HS-5 (cell line): Measurements from ENCODE around the gene DCDC2.
"Not testable (repeated sequence)": the region's sequence is repeated elsewhere in the genome, so short reads cannot be mapped to it uniquely, and the experiment has no call there.

Experiments used
- DNase-seq: peaks from one replicate; pipeline ENCODE4 v3.0.0-alpha.2; 2012; ENCODE audit warnings: low read depth

Gene DCDC2

DNA sequence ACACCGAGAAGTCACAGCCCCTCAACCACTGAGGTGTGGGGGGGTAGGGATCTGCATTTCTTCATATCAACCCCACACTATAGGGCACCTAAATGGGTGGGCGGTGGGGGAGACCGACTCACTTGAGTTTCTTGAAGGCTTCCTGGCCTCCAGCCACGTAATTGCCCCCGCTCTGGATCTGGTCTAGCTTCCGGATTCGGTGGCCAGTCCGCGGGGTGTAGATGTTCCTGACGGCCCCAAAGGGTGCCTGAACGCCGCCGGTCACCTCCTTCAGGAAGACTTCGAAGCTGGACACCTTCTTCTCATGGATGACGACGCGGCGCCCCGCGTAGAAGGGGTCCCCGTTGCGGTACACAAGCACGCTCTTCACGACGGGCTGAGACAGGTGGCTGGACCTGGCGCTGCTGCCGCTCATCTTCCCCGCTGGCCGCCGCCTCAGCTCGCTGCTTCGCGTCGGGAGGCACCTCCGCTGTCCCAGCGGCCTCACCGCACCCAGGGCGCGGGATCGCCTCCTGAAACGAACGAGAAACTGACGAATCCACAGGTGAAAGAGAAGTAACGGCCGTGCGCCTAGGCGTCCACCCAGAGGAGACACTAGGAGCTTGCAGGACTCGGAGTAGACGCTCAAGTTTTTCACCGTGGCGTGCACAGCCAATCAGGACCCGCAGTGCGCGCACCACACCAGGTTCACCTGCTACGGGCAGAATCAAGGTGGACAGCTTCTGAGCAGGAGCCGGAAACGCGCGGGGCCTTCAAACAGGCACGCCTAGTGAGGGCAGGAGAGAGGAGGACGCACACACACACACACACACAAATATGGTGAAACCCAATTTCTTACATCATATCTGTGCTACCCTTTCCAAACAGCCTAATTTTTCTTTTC is at the start of gene DCDC2:
DCDC2 (minus strand) TSS at position 724 of the 883 bp plus-strand sequence; CDS start at position 415, 309 bp downstream.
- DNase-seq: no peak

DNA sequence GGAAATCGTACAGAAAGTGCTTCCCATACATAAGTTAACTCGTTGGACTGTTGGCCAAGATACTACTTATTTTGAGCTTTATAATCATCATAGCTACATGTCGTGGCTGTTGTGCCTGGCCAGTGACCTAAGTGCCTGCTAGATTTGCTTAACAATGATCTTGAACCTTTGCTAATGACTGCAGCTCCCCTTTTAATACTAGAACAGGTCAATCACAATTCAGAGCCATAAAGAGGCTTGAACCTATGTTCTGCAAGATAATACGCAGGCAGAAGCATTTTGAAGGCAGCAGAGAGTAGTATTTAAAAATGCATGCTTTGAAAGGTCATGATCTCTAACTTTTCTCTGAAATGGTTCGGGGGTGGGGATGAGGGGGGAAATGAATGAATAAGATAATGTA is 47.4 kb upstream of the DCDC2 start:
- DNase-seq: no peak

DNA sequence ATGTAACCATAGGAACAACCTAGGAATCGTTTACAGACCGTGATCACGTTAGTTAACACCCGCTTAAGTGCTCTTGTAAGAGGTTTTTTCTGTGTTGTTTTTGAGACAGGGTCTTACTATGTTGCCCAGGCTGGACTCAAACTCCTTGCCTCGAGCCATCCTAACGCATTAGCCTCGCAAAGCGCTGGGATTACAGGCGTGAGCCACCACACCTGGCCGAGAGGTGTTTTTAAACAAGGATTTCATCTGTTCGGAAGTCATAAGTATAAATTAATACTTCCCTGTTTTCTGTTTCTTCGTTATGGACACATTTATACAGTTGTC is 45.6 kb upstream of the DCDC2 start:
- no peak for DNase-seq

DNA sequence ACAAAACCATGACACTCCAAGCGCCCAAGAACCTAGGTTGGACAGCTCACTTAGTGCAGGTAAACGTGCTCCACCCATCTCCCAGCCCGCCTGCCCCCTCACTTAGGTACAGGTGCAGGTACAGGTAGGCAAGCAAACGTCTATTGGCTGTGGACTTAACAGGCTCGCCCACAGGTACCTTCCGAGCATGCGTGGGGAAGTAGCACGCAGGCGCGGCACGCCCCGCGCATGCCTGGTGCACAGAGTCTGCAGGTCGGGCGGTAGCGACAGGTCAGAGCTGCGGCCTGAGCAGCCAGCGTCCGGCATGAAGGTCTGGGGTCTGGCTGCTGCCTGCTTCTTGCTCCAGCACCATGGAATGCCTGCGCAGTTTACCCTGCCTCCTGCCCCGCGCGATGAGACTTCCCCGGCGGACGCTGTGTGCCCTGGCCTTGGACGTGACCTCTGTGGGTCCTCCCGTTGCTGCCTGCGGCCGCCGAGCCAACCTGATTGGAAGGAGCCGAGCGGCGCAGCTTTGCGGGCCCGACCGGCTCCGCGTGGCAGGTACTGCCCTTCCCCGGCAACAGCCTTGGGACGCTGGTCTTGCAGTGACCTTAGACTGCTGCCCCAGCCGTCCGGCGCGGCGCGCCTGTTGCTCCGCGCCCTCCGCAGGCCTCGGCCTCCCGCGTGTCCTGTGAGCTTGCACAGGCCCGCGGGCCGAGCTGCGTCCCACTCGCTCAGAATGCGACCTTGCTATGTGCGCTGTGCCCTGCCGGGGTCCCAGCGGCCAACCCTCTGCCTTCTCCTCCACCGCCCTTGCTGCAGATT is 45.0 kb upstream of the DCDC2 start, which contains the start of gene MRS2:
MRS2 (plus strand) TSS at position 240 of the 804 bp plus-strand sequence; CDS start at position 351, 111 bp downstream.
- DNase-seq: peak; percentile 19

DNA sequence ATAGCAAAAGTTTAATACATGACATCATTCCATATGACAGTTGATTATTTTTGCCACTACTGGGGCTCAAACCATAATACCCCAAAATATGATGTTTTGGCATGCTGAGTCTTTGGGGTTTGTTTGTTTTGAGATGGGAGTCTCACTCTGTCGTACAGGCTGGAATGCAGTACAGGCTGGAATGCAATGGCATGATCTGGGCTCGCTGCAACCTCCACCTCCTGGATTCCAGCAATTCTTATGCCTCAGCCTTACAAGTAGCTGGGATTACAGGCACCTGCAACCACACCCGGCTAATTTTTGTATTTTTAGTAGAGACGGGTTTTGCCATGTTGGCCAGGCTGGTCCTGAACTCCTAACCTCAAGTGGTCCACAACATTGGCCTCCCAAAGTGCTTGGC is 43.6 kb upstream of the DCDC2 start:
- no peak for DNase-seq

DNA sequence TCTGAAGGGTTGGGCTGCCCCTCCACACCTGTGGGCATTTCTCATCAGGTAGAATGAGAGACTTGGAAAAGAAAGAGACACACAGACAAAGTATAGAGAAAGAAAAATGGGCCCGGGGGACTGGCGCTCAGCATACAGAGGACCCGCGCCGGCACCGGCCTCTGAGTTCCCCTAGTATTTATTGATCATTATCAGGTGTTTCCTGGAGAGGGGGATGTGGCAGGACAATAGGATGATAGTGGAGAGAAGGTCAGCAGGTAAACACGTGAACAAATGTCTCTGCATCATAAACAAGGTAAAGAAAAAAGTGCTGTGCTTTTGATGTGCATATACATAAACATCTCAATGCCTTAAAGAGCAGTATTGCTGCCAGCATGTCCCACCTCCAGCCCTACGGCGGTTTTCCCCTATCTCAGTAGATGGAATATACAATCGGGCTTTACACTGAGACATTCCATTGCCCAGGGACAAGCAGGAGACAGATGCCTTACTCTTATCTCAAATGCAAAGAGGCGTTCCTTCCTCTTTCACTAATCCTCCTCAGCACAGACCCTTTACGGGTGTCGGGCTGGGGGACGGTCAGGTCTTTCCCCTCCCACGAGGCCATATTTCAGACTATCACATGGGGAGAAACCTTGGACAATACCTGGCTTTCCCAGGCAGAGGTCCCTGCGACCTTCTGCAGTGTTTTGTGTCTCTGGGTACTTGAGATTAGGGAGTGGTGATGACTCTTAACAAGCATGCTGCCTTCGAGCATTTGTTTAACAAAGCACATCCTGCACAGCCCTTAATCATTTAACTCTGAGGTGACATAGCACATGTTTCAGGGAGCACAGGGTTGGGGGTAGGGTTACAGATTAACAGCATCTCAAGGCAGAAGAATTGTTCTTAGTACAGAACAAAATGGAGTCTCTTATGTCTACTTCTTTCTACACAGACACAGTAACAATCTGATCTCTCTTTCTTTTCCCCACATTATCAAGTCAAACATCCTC is 42.5 kb upstream of the DCDC2 start:
- DNase-seq: not testable (repeated sequence)

DNA sequence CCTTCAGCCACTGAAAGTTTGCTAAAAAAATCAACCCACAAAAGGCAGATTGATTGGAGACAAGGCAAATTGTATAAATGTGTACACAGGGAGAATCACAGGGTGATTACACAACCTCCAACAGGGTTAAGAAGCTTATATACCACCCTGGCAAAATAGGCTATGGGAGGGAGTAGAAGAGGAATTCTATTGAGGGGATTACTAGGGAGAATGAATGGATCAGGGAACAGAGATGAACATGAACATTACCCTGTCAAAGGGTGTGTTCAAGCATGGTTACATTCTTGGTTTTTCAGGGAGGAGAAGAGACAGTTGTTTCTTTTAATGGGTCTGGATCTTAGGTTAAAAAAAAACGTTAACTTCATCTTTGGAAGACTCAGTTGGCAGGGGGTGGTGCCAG is 39.8 kb upstream of the DCDC2 start:
- DNase-seq: no peak

DNA sequence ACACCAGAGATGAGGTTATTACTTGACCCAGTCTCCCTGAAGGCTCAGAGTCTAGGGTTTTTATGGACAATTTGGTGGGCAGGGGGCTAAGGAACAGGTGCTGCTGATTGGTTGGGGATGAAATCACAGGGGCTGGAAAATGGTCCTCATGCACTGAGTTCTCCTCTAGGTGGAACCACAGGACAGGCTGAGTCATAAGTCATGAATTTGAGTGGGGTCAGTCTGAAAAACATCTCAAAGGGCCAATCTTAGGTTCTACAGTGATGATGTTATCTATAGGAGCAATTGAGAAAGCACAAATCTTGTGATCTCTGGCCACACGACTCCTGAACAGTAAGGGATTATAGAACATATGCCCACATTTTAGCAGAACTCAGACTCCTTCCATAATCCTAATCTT is 39.0 kb upstream of the DCDC2 start:
- no peak for DNase-seq

DNA sequence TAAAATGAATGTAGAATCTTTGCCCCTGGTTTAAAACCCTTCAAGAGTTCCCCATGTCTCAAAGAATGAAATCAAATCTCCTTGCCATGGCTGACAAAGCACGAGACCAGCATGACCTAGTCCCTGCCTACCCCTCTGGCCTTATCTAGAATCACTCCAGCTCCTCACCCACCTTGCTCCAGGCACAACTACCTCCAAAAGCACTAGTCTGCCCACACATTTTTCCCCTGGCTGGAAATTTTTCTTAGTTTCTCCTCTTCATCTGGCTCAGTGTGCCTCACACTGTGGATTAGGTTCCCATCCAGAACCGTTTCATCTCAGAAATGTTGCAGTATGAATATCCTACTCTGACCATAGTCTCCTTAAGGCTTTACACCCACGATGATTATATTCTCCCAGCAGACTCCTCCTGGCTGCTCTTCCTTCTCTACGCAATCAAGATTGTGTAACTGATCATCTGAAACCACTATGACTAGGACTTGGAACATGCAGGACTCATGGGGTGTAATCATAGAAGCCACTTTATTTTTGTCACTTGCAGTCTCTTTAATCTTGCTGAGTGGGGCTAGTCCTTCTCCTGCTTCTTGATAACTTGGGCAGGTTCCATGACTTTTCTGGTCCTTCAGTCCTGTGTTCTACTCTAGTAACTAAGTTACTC is 37.0 kb upstream of the DCDC2 start:
- peak; percentile 78 for DNase-seq

DNA sequence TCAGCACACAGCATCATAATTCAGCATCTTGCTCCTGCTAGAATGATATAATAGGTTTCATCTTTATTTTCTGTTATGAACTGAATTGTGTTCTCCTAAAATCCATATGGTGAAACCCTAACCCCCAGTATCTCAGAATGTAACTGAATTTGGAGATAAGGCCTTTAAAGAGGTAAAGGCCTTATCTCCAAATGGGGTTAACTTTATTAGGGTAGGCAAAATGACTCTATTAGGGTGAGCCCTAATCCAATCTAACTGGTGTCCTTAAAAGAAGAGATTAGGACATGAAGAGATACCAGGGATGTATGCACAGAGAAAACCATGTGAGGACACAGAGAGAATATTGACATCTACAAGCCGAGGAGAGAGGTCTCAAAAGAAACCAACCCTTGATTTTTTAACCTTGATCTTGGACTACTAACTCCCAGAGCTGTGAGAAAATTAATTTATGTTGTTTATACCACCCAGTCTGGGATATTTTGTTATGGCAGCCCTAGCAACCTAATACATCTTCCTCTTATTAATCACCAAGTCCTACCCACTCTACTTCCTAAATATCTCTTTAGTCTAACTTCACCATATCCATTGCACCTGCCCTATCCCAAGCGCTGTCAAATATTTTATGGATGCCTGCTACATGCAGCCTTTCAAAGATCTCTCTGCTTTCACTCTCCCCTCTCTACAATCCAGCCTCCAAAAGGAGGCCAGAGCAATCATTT is 36.4 kb upstream of the DCDC2 start:
- no peak for DNase-seq

DNA sequence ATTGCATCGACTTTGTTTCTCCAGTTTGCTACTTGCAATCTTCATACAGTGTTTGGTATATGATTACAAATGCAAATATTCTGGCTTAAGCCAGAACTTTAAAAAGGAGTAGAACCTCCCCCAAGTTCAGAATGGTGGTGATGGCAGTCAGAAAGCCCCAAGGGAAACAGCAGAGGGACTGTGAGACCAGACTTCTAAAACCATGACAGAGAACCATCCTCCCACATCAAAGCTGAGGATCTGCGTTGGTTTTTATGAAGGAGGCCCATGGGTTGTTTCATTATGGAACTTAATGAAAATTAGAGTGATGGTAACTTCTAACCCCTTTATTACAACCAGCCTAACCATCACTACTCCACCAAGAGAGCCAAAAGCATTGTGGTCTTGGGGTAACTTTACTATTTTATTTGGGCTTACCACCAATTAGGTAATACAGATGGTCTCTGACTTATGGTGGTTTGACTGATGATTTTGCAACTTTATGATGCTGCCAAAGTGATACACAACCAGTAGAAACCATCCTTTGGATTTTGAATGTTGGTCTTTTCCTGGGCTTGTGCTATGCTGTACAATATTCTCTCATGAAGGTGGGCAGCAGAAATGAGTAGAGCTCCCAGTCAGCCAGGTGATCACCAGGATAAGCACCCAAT is 34.0 kb upstream of the DCDC2 start:
- DNase-seq: no peak

DNA sequence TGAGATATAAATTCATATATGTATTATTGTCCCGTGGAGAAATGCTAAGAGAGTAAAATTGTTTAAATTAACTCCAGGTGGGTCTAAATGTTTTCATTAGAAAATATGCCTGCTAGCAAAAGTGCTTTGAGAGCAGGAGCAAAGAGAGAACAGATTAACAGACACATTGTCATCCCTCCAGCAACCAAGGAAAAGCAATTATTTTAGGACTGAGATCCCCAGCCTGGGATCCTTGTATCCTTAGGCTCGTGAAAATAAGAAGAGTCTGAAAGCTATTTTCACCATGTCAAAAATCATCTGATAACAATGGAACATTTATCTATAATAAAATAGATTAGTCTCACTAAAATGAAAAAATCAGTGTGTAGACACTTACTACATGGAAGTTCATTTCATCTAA is 33.3 kb upstream of the DCDC2 start:
- no peak for DNase-seq

DNA sequence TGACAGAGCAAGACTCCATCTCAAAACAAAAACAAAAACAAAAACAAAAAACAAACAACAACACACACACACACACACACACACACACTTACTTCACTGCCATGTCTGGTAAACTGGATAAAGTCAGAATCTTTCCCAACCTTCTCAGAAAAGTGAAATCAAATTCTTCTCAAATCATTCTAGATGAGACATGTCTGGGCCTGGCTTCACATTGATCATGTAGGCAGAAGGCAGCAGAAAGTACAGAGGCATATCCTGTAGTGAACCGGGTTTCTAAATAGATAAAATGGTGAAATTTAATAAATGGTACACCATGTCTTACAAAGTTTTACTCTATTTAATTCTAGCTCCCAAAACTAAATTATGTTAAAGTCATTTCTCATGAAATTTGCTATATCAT is 30.0 kb upstream of the DCDC2 start:
- no peak for DNase-seq

DNA sequence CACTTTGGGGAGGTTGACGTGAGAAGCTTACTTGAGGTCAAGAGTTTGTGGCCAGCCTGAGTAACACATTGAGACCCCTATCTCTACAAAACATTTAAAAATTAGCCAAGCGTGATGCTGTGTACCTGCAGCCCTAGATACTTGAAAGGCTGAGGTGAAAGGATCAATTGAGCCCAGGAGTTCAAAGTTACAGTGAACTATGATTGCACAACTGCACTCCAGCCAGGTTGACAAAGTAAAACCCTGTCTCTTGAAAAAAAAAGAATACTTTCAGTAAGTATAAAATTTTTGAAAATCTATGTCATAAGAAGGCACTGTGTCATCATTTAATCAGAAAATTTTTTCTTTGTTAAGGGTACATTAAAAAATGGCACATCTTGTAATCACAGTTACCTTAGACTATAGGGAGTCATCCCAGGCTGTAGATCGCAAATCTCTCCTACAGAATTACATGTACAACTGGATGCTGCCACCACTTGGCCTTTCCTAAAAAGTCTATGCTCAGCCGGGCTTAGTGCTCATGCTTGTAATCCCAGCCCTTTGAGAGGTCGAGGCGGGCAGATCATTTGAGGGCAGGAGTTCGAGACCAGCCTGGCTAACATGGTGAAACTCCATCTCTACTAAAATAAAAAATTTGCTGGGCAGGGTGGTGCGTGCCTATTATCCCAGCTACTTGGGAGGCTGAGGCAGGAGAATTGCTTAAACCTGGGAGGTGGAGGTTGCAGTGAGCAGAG is 27.8 kb upstream of the DCDC2 start:
- no peak for DNase-seq

DNA sequence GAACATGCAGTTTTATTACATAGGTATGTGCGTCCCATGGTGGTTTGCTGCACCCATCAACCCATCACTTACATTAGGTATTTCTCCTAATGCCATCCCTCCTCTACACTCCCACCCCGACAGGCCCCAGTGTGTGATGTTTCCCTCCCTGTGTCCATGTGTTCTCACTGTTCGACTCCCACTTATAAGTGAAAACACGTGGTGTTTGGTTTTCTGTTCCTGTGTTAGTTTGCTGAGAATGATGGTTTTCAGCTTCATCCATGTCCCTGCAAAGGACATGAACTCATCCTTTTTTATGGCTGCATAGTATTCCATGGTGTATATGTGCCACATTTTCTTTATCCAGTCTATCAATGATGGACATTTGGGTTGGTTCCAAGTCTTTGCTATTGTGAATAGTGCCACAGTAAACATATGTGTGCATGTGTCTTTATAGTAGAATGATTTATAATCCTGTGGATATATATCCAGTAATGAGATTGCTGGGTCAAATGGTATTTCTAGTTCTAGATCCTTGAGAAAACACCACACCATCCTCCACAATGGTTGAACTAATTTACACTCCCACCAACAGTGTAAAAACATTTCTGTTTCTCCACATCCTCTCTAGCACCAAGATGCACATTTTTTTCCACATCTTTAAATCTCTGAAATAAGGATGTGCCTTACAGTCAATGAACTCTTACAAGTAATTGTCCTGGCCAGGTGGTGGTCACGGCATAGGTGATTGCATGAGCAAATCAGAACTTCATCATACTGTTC is 26.7 kb upstream of the DCDC2 start:
- not testable (repeated sequence) for DNase-seq

DNA sequence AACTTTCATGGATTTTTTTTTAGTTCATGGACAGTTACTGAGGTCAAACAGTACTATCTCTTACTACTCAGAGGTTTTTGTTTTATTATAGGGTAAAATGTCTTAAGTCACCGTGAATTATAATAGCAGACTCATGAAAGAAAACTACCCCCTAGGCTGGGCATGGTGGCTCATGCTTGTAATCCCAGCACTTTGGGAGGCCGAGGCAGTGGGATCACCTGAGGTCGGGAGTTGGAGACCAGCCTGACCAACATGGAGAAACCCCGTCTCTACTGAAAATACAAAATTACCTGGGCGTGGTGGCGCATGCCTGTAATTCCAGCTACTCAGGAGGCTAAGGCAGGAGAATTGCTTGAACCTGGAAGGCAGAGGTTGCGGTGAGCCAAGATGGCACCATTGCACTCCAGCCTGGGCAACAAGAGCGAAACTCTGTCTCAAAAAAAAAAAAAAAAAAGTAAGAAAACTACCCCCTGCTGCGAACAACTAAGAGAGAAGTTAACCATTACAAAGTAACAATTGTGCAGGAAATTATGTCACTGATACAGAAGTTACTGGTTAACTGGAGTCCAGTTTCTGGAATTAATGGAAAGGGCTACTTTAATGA is 25.1 kb upstream of the DCDC2 start:
- not testable (repeated sequence) for DNase-seq

DNA sequence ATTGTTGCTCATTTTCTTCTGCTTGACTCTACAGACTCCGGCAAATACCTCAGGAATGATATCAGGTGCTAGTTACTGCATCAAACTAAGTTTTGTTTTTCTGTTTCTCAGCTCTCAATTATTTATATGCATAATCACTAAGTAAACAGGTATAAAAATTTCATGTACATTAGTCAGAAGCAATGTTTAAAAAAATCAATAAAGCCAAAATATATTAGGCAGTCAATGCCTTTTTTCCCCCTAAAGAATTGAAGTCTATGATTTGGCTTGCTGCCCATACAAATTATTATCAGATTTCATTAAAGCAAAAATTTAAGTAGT is 24.3 kb upstream of the DCDC2 start:
- DNase-seq: no peak

DNA sequence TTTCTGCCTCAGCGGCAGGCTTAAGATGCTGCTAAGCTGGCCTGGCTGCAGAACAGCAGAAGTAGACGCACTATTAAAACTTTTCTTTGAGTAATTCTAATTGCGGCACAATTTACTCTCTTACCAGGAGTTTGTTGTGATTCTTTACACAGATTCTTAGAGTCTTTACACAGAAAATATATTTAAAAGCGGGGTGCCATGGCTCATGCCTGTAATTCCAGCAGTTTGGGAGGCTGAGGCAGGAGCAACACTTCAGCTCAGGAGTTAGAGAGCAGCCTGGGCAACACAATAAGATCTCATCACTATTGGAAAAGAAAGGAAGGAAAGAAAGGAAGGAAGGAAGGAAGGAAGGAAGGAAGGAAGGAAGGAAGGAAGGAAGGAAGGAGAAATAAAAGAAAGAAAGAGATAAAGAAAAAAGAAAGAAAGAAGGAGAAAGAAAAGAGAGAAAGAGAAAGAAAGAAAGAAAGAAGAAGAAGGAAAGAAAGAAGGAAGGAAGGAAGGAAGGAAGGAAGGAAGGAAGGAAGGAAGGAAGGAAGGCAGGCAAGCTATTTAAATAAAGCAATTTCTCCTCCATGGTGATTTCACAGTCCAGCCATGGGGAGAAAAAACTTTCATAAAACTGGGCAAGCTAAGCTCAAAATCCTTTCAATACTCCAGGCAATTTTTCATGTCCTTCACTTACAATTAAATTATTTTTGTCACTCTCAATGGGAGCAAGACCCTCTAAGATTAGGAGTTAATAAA is 23.8 kb upstream of the DCDC2 start:
- no peak for DNase-seq
